Osteocyte (in vitro differentiated cells): ENCODE results near the gene ATP11C. TPM values are rescaled to one million over a fixed set of nuclear protein-coding genes. Genes with fewer than 3 reads are reported as not detected.

Experiments used
- DNase-seq: peaks from one replicate; pipeline ENCODE4 v3.0.0; 2021; ENCODE audit warnings: mixed read lengths; ENCODE audit not compliant: unreplicated experiment; ENCODE audit errors: extremely low spot score
- H3K27ac Mint-ChIP-seq: one replicate; pipeline ENCODE4 v1.8.0; 2021; ENCODE audit warnings: mild to moderate bottlenecking, mixed read lengths; ENCODE audit not compliant: unreplicated experiment
- H3K27me3 Mint-ChIP-seq: one replicate; pipeline ENCODE4 v1.8.0; 2021; ENCODE audit warnings: mixed read lengths; ENCODE audit not compliant: unreplicated experiment
- H3K36me3 Mint-ChIP-seq: one replicate; pipeline ENCODE4 v1.8.0; 2021; ENCODE audit warnings: mixed read lengths; ENCODE audit not compliant: unreplicated experiment
- H3K4me1 Mint-ChIP-seq: one replicate; pipeline ENCODE4 v1.8.0; 2021; ENCODE audit warnings: mixed read lengths; ENCODE audit not compliant: unreplicated experiment
- H3K4me3 Mint-ChIP-seq: one replicate; pipeline ENCODE4 v1.8.0; 2021; ENCODE audit warnings: mild to moderate bottlenecking, moderate library complexity, mixed read lengths; ENCODE audit not compliant: unreplicated experiment
- H3K9me3 Mint-ChIP-seq: one replicate; pipeline ENCODE4 v1.8.0; 2021; ENCODE audit warnings: mixed read lengths; ENCODE audit not compliant: unreplicated experiment
- total RNA-seq: library from RNA; stranded (reverse); gene quantifications from 2 replicates; pipeline ENCODE4 v1.2.1, GENCODE V29; 2021
- TF ChIP-seq, protein P1 (sequence below): fragments of 200-600 bp; sonication (generic); IDR thresholded peaks from 2 replicates; pipeline ENCODE4 v1.5.0; 2021; ENCODE audit warnings: antibody characterized with exemption, mild to moderate bottlenecking, moderate library complexity

The ATP11C gene
- total RNA-seq, 1 donor from 2014 or later: 24.1 TPM

DNA sequence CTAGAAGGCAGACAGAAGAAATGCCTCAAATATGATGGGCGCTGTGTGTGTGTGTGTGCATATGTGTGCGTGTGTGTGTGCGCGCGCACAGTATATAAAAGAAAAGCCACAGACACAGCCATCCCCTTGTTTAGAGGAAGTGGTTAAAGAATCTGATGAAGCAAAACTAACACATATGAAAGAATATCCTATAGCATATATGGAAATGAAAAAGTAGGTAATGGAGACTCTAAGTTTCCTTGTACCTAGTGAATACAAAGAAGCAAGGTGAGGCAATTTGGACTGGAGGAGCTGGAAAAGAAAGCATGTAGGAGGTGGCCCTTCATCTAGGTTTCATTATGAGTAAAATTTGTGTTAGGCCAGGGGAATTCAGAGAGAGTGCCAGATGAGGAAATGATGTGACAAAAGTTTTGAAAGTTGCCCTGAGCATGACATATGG, 166.3 kb downstream of the ATP11C start:
- Mint-ChIP-seq H3K27me3 (no peaks in the 10 kb centered on the region), H3K9me3 (peaks cover 5% of the 10 kb centered on the region), H3K4me1 (peaks cover 1% of the 10 kb centered on the region), H3K36me3 (peaks cover 3% of the 10 kb centered on the region), H3K27ac (no peak overlapping the region), H3K4me3 (no peak overlapping the region)
- no peak for DNase-seq
- TF ChIP-seq, protein P1, sequence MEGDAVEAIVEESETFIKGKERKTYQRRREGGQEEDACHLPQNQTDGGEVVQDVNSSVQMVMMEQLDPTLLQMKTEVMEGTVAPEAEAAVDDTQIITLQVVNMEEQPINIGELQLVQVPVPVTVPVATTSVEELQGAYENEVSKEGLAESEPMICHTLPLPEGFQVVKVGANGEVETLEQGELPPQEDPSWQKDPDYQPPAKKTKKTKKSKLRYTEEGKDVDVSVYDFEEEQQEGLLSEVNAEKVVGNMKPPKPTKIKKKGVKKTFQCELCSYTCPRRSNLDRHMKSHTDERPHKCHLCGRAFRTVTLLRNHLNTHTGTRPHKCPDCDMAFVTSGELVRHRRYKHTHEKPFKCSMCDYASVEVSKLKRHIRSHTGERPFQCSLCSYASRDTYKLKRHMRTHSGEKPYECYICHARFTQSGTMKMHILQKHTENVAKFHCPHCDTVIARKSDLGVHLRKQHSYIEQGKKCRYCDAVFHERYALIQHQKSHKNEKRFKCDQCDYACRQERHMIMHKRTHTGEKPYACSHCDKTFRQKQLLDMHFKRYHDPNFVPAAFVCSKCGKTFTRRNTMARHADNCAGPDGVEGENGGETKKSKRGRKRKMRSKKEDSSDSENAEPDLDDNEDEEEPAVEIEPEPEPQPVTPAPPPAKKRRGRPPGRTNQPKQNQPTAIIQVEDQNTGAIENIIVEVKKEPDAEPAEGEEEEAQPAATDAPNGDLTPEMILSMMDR: no peak

DNA sequence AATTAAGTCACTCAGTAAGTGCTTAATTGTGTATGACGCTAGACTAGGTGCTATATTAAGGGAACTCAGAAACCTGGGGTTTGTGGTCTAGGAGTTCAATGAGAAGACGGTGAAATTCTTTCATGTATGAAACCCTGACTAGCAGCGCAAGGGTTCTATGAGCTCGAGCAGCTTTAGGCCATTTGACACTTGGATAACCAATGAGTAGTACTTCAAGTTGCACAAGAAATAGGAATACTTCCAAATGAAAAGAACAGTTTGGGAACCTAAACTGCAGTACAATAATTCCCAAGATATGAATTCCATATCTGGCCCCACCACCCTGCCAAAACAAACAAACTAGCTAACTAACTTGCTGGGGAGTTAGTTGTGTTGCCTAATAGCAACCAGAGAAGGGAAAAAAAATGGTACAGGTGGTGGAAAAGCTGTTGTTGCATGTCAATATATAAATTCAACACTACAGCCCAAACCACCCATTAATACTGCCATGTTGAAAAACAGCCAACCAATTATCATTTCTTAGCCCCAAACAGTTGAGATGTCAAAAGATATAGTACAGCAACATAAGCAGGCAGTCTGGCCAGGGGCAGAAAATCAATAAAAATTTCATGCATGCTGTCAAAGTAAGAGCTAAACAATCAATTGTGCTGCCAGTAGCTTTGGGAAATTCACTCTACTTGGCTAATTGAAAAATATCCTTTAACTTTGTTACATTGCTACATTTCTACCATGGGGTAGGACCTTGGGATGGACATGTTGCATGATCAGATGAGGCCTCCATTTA, 170.3 kb downstream of the ATP11C start:
- no peaks in the 10 kb centered on the region for H3K27me3 Mint-ChIP-seq
- no peak overlapping the region for H3K4me3 Mint-ChIP-seq
- no peaks in the 10 kb centered on the region for H3K9me3 Mint-ChIP-seq
- DNase-seq: no peak
- H3K36me3 Mint-ChIP-seq: no peaks in the 10 kb centered on the region
- TF ChIP-seq, protein P1: no peak
- no peak overlapping the region for H3K27ac Mint-ChIP-seq
- H3K4me1 Mint-ChIP-seq: peaks cover 1% of the 10 kb centered on the region

DNA sequence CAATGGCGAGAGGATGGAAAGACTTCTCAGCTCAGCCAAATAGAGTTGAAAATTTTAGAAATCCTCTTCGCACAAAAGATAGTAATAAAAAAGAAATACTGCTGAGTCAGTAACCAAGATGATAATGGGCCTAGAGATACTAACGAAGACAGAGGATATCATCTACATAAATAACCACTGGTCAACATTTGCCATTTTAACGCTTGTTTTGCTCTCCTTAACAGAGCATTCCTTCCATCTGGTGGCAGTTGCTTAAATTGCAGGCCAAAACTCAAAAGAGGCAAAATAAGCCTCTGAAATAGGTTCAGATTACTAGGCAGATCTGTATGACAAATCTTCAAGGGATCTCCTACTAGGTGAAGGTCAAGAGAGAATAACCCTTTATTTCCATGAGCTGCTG, 173.2 kb downstream of the ATP11C start:
- H3K4me3 Mint-ChIP-seq: no peak overlapping the region
- H3K27me3 Mint-ChIP-seq: no peaks in the 10 kb centered on the region
- no peak for DNase-seq
- peaks cover 1% of the 10 kb centered on the region for H3K4me1 Mint-ChIP-seq
- H3K27ac Mint-ChIP-seq: no peak overlapping the region
- peaks cover 1% of the 10 kb centered on the region for H3K9me3 Mint-ChIP-seq
- peaks cover under 1% of the 10 kb centered on the region for H3K36me3 Mint-ChIP-seq
- TF ChIP-seq, protein P1: peak; percentile 55

DNA sequence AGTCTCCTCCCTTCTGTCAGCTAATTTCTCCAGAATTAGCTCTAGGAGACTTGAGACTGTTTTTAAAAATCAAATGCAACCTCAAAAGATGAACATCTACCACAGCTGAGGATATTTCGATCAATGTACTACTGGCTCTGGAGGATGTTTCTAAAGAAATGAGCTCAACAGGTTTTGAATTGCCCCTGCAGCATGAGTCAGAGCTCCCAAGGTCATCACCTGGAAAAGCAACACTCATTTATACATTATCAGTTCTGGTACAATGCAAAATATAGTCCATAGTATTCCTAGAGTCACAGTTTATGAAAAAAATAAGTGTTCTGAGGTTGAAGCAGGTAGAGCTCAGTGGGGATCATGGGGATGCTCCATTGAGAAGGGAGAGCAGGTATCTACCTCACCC, 174.0 kb downstream of the ATP11C start:
- Mint-ChIP-seq H3K4me3 (no peak overlapping the region), H3K36me3 (peaks cover 9% of the 10 kb centered on the region), H3K27ac (no peak overlapping the region), H3K9me3 (peaks cover 9% of the 10 kb centered on the region), H3K4me1 (peaks cover 1% of the 10 kb centered on the region), H3K27me3 (no peaks in the 10 kb centered on the region)
- DNase-seq: no peak
- TF ChIP-seq, protein P1: no peak

DNA sequence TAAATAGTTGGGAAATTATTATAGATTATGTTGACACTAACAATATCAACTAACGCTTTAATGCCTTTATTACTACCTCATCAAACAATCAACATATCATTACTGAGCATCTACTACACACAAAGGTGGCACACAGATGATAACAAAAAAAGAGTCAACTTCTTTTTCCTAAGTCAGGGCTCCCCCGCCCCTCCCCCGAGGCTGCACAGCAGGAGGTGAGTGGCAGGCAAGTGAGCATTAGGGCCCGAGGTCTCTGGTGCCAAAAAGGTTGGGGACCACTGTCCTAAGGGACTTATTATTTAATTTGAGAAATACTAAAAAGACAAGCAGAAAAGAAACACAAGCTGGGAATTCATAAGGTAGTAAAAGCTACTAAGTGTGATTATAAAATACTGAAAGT, 174.6 kb downstream of the ATP11C start:
- H3K4me3 Mint-ChIP-seq: no peak overlapping the region

More for the DNA sequence above, 174.6 kb downstream of the ATP11C start:
- peaks cover 12% of the 10 kb centered on the region for H3K36me3 Mint-ChIP-seq
- no peaks in the 10 kb centered on the region for H3K27me3 Mint-ChIP-seq
- peaks cover 1% of the 10 kb centered on the region for H3K4me1 Mint-ChIP-seq
- no peak overlapping the region for H3K27ac Mint-ChIP-seq
- TF ChIP-seq, protein P1: no peak
- DNase-seq: no peak
- peaks cover 12% of the 10 kb centered on the region for H3K9me3 Mint-ChIP-seq
